ENCODE measurements around the gene AGAP6.
"Not testable (repeated sequence)": the region's sequence is repeated elsewhere in the genome, so short reads cannot be mapped to it uniquely, and the experiment has no call there.

AGAP6 gene

GRCh38 chr10:50015596-50016220, 27.5 kb downstream of the AGAP6 start:
- H3K27ac ChIP-seq; H3K27me3 ChIP-seq (replicated peaks); H3K36me3 ChIP-seq (replicated peaks); in situ Hi-C loops (cut with HindIII; ENCODE audit: low pct_ligation_motif_present, low sequenced_read_pairs); H3K4me3 ChIP-seq (ENCODE audit: low read depth, low read length): not testable (repeated sequence)
- peak; percentile 22 for DNase-seq

- not testable (repeated sequence) for H3K27me3 ChIP-seq (replicated peaks)
Measured at GRCh38 chr10:50016926-50017325, 28.7 kb downstream of the AGAP6 start.

DNA sequence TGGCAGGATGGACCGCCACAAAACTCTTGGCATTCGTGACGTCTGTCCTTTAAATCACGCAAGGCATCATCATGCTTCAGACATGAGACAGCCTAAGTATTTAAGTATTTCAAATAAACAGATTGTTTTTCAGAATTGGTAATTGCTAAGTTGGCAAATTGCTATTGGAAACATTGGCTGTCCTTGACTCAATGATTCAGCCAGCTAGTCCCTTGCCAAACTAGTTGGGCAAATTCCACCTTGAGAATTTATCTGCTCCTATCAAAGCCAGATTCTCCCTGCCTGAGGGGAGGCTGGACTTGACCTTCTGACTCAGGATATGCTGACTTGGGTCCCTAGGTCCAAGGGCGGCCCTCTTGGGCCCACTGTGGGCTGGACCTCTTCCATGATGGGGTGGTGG, 29.4 kb downstream of the AGAP6 start:
- H3K27ac ChIP-seq; H3K4me3 ChIP-seq (ENCODE audit: low read depth, low read length); H3K27me3 ChIP-seq (replicated peaks); H3K36me3 ChIP-seq (replicated peaks); in situ Hi-C loops (cut with HindIII; ENCODE audit: low pct_ligation_motif_present, low sequenced_read_pairs); DNase-seq: not testable (repeated sequence)

More at GRCh38 chr10:50016926-50017325, 28.7 kb downstream of the AGAP6 start:
- H3K36me3 ChIP-seq (replicated peaks); H3K27ac ChIP-seq; H3K4me3 ChIP-seq (ENCODE audit: low read depth, low read length); in situ Hi-C loops (cut with HindIII; ENCODE audit: low pct_ligation_motif_present, low sequenced_read_pairs): not testable (repeated sequence)
- peak; percentile 7 for DNase-seq

GRCh38 chr10:50019279-50019678, 31.1 kb downstream of the AGAP6 start:
- H3K27ac ChIP-seq; H3K4me3 ChIP-seq (ENCODE audit: low read depth, low read length): not testable (repeated sequence)

GRCh38 chr10:50020451-50021024, 32.3 kb downstream of the AGAP6 start:
- H3K4me3 ChIP-seq (ENCODE audit: low read depth, low read length); H3K27me3 ChIP-seq (replicated peaks); H3K27ac ChIP-seq; DNase-seq; H3K36me3 ChIP-seq (replicated peaks); in situ Hi-C loops (cut with HindIII; ENCODE audit: low pct_ligation_motif_present, low sequenced_read_pairs): not testable (repeated sequence)

More at GRCh38 chr10:50019279-50019678, 31.1 kb downstream of the AGAP6 start:
- DNase-seq; in situ Hi-C loops (cut with HindIII; ENCODE audit: low pct_ligation_motif_present, low sequenced_read_pairs); H3K27me3 ChIP-seq (replicated peaks); H3K36me3 ChIP-seq (replicated peaks): not testable (repeated sequence)

- Histone ChIP-seq H3K36me3 (replicated peaks) (no peaks in the 10 kb centered on the region), H3K27me3 (replicated peaks) (peaks cover 2% of the 10 kb centered on the region), H3K4me3 (ENCODE audit: low read depth, low read length) (no peak overlapping the region), H3K27ac (no peak overlapping the region)
- in situ Hi-C loops (cut with HindIII; ENCODE audit: low pct_ligation_motif_present, low sequenced_read_pairs) = no loop called here
- TF ChIP-seq, protein P1, sequence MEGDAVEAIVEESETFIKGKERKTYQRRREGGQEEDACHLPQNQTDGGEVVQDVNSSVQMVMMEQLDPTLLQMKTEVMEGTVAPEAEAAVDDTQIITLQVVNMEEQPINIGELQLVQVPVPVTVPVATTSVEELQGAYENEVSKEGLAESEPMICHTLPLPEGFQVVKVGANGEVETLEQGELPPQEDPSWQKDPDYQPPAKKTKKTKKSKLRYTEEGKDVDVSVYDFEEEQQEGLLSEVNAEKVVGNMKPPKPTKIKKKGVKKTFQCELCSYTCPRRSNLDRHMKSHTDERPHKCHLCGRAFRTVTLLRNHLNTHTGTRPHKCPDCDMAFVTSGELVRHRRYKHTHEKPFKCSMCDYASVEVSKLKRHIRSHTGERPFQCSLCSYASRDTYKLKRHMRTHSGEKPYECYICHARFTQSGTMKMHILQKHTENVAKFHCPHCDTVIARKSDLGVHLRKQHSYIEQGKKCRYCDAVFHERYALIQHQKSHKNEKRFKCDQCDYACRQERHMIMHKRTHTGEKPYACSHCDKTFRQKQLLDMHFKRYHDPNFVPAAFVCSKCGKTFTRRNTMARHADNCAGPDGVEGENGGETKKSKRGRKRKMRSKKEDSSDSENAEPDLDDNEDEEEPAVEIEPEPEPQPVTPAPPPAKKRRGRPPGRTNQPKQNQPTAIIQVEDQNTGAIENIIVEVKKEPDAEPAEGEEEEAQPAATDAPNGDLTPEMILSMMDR (IDR thresholded peaks at IDR 0.05; ENCODE audit: low read depth, low read length, missing control alignments) = no peak
- no peak for DNase-seq
Measured at GRCh38 chr10:50021646-50022045, 33.4 kb downstream of the AGAP6 start.

GRCh38 chr10:50024716-50025383, 36.6 kb downstream of the AGAP6 start:
- in situ Hi-C loops (cut with HindIII; ENCODE audit: low pct_ligation_motif_present, low sequenced_read_pairs); DNase-seq; H3K27me3 ChIP-seq (replicated peaks): not testable (repeated sequence)

GRCh38 chr10:50025627-50026026, 37.4 kb downstream of the AGAP6 start:
- no peak overlapping the region for H3K4me3 ChIP-seq (ENCODE audit: low read depth, low read length)
- DNase-seq = no peak
- TF ChIP-seq, protein P1 (IDR thresholded peaks at IDR 0.05; ENCODE audit: low read depth, low read length, missing control alignments) = no peak
- in situ Hi-C loops (cut with HindIII; ENCODE audit: low pct_ligation_motif_present, low sequenced_read_pairs) = no loop called here
- H3K27me3 ChIP-seq (replicated peaks) = peaks cover 2% of the 10 kb centered on the region
- no peaks in the 10 kb centered on the region for H3K36me3 ChIP-seq (replicated peaks)
- no peak overlapping the region for H3K27ac ChIP-seq

More at GRCh38 chr10:50024716-50025383, 36.6 kb downstream of the AGAP6 start:
- not testable (repeated sequence) for H3K4me3 ChIP-seq (ENCODE audit: low read depth, low read length); H3K27ac ChIP-seq; H3K36me3 ChIP-seq (replicated peaks)
